Dermis microvascular lymphatic vessel endothelial cell (primary cell): Measurements from ENCODE around the gene POLR2E. TPM values are rescaled to one million over a fixed set of nuclear protein-coding genes. Genes with fewer than 3 reads are reported as not detected.
A peak's percentile ranks its signal among the peaks of the same experiment; 100 is the strongest.
"Not testable (repeated sequence)": the region's sequence is repeated elsewhere in the genome, so short reads cannot be mapped to it uniquely, and the experiment has no call there.

Experiments used
- DNase-seq, 2 donors: peaks; one replicate each; pipeline versions ENCODE4 v3.0.0 to v3.0.0-alpha.2; 2010; ENCODE audit warnings: low read depth in 2 of 2
- total RNA-seq: library from RNA; depleted of rRNA; stranded (reverse); fragments of >200 nt; gene quantifications from 2 replicates; pipeline ENCODE4 v1.2.1, GENCODE V29; 2014

The POLR2E gene
- total RNA-seq, result 87.6 and 89.4 TPM in 2 replicates

- peak; percentile 97 to 98 for DNase-seq
These were observed at the start of gene POLR2E for GRCh38 chr19:1094978-1095701. POLR2E (minus strand) TSS chr19:1095375; CDS start chr19:1095315, 60 bp downstream.

- no peak for DNase-seq
These were observed 49.6 kb upstream of the POLR2E start for GRCh38 chr19:1144741-1145140.

GRCh38 chr19:1143828-1144399 is 48.7 kb upstream of the POLR2E start:
- no peak for DNase-seq

GRCh38 chr19:1141944-1142343 is 46.8 kb upstream of the POLR2E start:
- no peak for DNase-seq

GRCh38 chr19:1140272-1141027 is 45.3 kb upstream of the POLR2E start:
- no peak for DNase-seq

GRCh38 chr19:1139126-1139525 is 44.0 kb upstream of the POLR2E start:
- DNase-seq, result no peak

- no peak for DNase-seq
These were observed 42.9 kb upstream of the POLR2E start for GRCh38 chr19:1138121-1138520.

- DNase-seq, result no peak
These were observed 41.6 kb upstream of the POLR2E start for GRCh38 chr19:1136621-1137317.

- no peak for DNase-seq
These were observed 41.0 kb upstream of the POLR2E start for GRCh38 chr19:1136201-1136600.

GRCh38 chr19:1135454-1135853 is 40.3 kb upstream of the POLR2E start:
- DNase-seq, result no peak

GRCh38 chr19:1134431-1134830 is 39.3 kb upstream of the POLR2E start:
- DNase-seq, result peak; percentile 35 to 74

GRCh38 chr19:1133471-1133929 is 38.3 kb upstream of the POLR2E start:
- DNase-seq, result no peak

GRCh38 chr19:1132552-1133383 is 37.6 kb upstream of the POLR2E start:
- DNase-seq, result no peak

- peak; percentile 76 to 95 for DNase-seq
These were observed 36.8 kb upstream of the POLR2E start for GRCh38 chr19:1131718-1132551.

GRCh38 chr19:1130771-1131717 is 35.9 kb upstream of the POLR2E start:
- no peak for DNase-seq

- no peak for DNase-seq
These were observed 34.4 kb upstream of the POLR2E start for GRCh38 chr19:1129535-1129934.

- not testable (repeated sequence) for DNase-seq
These were observed 33.9 kb upstream of the POLR2E start for GRCh38 chr19:1129084-1129483.

GRCh38 chr19:1128106-1128505 is 32.9 kb upstream of the POLR2E start:
- no peak for DNase-seq
